HEK293 (cell line): ENCODE measurements around the gene FAM120A.

ENCODE experiments used
- CTCF ChIA-PET: fragments of 350-600 bp; formaldehyde crosslinking; extraction: SDS; loops from one replicate; lab custom pipeline; 2021; ENCODE audit warnings: antibody characterized with exemption; lab: Yijun Ruan, JAX
- POLR2A ChIA-PET: fragments of 300-600 bp; formaldehyde crosslinking; extraction: SDS; loops from one replicate; lab custom pipeline; 2020; ENCODE audit warnings: antibody characterized with exemption, inconsistent platforms; lab: Yijun Ruan, JAX
- H3K27ac ChIP-seq: fragments of 200-500 bp; sonication (Bioruptor generic); 2 replicates; pipeline ENCODE4 v1.5.1; 2014; ENCODE audit warnings: low read depth, low read length, control low read depth, inconsistent platforms; ENCODE audit errors: extremely low read depth
- H3K36me3 ChIP-seq, 2 experiments: fragments of 200-500 bp in 1 of 2; sonication (Bioruptor generic) in 1 of 2; 1 replicate in 1 of 2; 2 replicates in 1 of 2; pipeline ENCODE4 v1.5.1; 2014 to 2017; ENCODE audit warnings: inconsistent platforms in 2 of 2, low read length in 2 of 2; ENCODE audit not compliant: control insufficient read depth in 2 of 2, insufficient read depth in 1 of 2
- H3K4me1 ChIP-seq: fragments of 200-500 bp; sonication (Bioruptor generic); 2 replicates; pipeline ENCODE4 v1.5.1; 2014; ENCODE audit warnings: mild to moderate bottlenecking, low read length, inconsistent platforms; ENCODE audit not compliant: control insufficient read depth, insufficient read depth
- H3K4me3 ChIP-seq: 2 replicates; pipeline ENCODE4 v1.5.1; 2011; ENCODE audit warnings: low read depth, mild to moderate bottlenecking, control low read depth, low read length, moderate library complexity
- H3K9me3 ChIP-seq: fragments of 200-500 bp; sonication (Bioruptor generic); 2 replicates; pipeline ENCODE4 v1.5.1; 2014; ENCODE audit warnings: low read depth, low read length, inconsistent platforms; ENCODE audit not compliant: control insufficient read depth, insufficient read depth
- GFI1B ChIP-seq: fragments of 450-650 bp; formaldehyde crosslinking; IDR thresholded peaks from 2 replicates; pipeline ENCODE4 v1.5.1; 2016; ENCODE audit warnings: missing biosample characterization, missing genetic modification characterization
- KLF1 ChIP-seq: fragments of 450-650 bp; formaldehyde crosslinking; IDR thresholded peaks from 2 replicates; pipeline ENCODE4 v1.5.1; 2016; ENCODE audit warnings: missing biosample characterization, missing genetic modification characterization
- SALL2 ChIP-seq: fragments of 450-650 bp; formaldehyde crosslinking; IDR thresholded peaks from 2 replicates; pipeline ENCODE4 v1.5.0; 2017; ENCODE audit warnings: missing biosample characterization, mild to moderate bottlenecking, missing genetic modification characterization, borderline replicate concordance
- ZBTB20 ChIP-seq: fragments of 450-650 bp; formaldehyde crosslinking; IDR thresholded peaks from 2 replicates; pipeline ENCODE4 v1.5.1; 2016; ENCODE audit warnings: missing biosample characterization, missing genetic modification characterization
- ZNF211 ChIP-seq: fragments of 450-650 bp; formaldehyde crosslinking; IDR thresholded peaks from 2 replicates; pipeline ENCODE4 v1.5.1; 2016; ENCODE audit warnings: low read depth, missing biosample characterization, missing genetic modification characterization
- ZNF24 ChIP-seq: fragments of 450-650 bp; formaldehyde crosslinking; IDR thresholded peaks from 2 replicates; pipeline ENCODE4 v1.5.1; 2016; ENCODE audit warnings: missing biosample characterization, missing genetic modification characterization
- ZNF391 ChIP-seq: fragments of 450-650 bp; formaldehyde crosslinking; IDR thresholded peaks from 2 replicates; pipeline ENCODE4 v1.5.1; 2016; ENCODE audit warnings: low read depth, missing biosample characterization, missing genetic modification characterization, borderline replicate concordance
- ZNF416 ChIP-seq: fragments of 450-650 bp; formaldehyde crosslinking; IDR thresholded peaks from 2 replicates; pipeline ENCODE4 v1.5.1; 2016; ENCODE audit warnings: missing biosample characterization, missing genetic modification characterization
- ZNF530 ChIP-seq: fragments of 450-650 bp; formaldehyde crosslinking; IDR thresholded peaks from 2 replicates; pipeline ENCODE4 v1.5.1; 2016; ENCODE audit warnings: low read depth, missing biosample characterization, missing genetic modification characterization
- ZNF585B ChIP-seq: fragments of 450-650 bp; formaldehyde crosslinking; IDR thresholded peaks from 2 replicates; pipeline ENCODE4 v1.5.1; 2016; ENCODE audit warnings: missing biosample characterization, missing genetic modification characterization
- ZXDB ChIP-seq: fragments of 450-650 bp; formaldehyde crosslinking; IDR thresholded peaks from 2 replicates; pipeline ENCODE4 v1.5.1; 2016; ENCODE audit warnings: missing biosample characterization, missing genetic modification characterization
- TF ChIP-seq, protein P1 (sequence below): fragments of 450-650 bp; formaldehyde crosslinking; IDR thresholded peaks from 2 replicates; pipeline ENCODE4 v1.5.1; 2016; ENCODE audit warnings: missing biosample characterization, missing genetic modification characterization, borderline replicate concordance
- TF ChIP-seq, protein P2 (sequence below): fragments of 450-650 bp; formaldehyde crosslinking; IDR thresholded peaks from 2 replicates; pipeline ENCODE4 v1.5.1; 2017; ENCODE audit warnings: missing biosample characterization, mild to moderate bottlenecking, missing genetic modification characterization, moderate library complexity
- TF ChIP-seq, protein P3 (sequence below): fragments of 450-650 bp; formaldehyde crosslinking; IDR thresholded peaks from 2 replicates; pipeline ENCODE4 v1.5.1; 2016; ENCODE audit warnings: missing biosample characterization, missing genetic modification characterization
- TF ChIP-seq, protein P4 (sequence below): fragments of 450-650 bp; formaldehyde crosslinking; IDR thresholded peaks from 2 replicates; pipeline ENCODE4 v1.5.1; 2016; ENCODE audit warnings: missing biosample characterization, missing genetic modification characterization
- TF ChIP-seq, protein P5 (sequence below): fragments of 450-650 bp; IDR thresholded peaks from 2 replicates; pipeline ENCODE4 v1.5.1; 2018; ENCODE audit warnings: missing biosample characterization, mild to moderate bottlenecking, missing genetic modification characterization

The FAM120A gene

DNA sequence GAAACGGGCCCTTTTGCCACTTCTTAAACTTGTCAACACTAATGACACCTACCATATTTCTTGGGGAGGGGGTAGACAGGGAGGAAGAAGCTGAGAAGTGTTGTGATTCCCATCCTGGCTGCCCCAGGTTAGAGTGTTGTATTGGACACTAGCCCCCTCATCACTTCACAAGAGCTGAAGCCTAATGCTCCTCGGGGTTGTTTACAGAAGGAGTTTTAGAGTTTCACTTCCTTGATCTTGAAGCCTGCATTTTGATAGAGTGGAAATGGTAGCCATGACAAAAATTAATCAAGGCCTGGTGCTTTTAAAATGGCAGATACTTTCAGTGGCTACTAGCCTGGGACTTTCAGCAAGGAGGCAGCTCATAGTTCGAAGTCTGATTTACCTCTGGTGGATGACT lies 12.9 kb downstream of the FAM120A start:
- no peak for TF ChIP-seq GFI1B (tag by site-specific recombination)
- TF ChIP-seq, protein P1, sequence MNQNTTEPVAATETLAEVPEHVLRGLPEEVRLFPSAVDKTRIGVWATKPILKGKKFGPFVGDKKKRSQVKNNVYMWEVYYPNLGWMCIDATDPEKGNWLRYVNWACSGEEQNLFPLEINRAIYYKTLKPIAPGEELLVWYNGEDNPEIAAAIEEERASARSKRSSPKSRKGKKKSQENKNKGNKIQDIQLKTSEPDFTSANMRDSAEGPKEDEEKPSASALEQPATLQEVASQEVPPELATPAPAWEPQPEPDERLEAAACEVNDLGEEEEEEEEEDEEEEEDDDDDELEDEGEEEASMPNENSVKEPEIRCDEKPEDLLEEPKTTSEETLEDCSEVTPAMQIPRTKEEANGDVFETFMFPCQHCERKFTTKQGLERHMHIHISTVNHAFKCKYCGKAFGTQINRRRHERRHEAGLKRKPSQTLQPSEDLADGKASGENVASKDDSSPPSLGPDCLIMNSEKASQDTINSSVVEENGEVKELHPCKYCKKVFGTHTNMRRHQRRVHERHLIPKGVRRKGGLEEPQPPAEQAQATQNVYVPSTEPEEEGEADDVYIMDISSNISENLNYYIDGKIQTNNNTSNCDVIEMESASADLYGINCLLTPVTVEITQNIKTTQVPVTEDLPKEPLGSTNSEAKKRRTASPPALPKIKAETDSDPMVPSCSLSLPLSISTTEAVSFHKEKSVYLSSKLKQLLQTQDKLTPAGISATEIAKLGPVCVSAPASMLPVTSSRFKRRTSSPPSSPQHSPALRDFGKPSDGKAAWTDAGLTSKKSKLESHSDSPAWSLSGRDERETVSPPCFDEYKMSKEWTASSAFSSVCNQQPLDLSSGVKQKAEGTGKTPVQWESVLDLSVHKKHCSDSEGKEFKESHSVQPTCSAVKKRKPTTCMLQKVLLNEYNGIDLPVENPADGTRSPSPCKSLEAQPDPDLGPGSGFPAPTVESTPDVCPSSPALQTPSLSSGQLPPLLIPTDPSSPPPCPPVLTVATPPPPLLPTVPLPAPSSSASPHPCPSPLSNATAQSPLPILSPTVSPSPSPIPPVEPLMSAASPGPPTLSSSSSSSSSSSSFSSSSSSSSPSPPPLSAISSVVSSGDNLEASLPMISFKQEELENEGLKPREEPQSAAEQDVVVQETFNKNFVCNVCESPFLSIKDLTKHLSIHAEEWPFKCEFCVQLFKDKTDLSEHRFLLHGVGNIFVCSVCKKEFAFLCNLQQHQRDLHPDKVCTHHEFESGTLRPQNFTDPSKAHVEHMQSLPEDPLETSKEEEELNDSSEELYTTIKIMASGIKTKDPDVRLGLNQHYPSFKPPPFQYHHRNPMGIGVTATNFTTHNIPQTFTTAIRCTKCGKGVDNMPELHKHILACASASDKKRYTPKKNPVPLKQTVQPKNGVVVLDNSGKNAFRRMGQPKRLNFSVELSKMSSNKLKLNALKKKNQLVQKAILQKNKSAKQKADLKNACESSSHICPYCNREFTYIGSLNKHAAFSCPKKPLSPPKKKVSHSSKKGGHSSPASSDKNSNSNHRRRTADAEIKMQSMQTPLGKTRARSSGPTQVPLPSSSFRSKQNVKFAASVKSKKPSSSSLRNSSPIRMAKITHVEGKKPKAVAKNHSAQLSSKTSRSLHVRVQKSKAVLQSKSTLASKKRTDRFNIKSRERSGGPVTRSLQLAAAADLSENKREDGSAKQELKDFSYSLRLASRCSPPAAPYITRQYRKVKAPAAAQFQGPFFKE, result no peak
- TF ChIP-seq, protein P2, sequence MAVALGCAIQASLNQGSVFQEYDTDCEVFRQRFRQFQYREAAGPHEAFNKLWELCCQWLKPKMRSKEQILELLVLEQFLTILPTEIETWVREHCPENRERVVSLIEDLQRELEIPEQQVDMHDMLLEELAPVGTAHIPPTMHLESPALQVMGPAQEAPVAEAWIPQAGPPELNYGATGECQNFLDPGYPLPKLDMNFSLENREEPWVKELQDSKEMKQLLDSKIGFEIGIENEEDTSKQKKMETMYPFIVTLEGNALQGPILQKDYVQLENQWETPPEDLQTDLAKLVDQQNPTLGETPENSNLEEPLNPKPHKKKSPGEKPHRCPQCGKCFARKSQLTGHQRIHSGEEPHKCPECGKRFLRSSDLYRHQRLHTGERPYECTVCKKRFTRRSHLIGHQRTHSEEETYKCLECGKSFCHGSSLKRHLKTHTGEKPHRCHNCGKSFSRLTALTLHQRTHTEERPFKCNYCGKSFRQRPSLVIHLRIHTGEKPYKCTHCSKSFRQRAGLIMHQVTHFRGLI (tag by site-specific recombination), result no peak
- no peak for TF ChIP-seq SALL2 (tag by site-specific recombination)
- TF ChIP-seq ZNF391 (tag by site-specific recombination), result no peak
- TF ChIP-seq KLF1, result no peak
- no peak for TF ChIP-seq ZNF24 (tag by site-specific recombination)
- TF ChIP-seq, protein P3, sequence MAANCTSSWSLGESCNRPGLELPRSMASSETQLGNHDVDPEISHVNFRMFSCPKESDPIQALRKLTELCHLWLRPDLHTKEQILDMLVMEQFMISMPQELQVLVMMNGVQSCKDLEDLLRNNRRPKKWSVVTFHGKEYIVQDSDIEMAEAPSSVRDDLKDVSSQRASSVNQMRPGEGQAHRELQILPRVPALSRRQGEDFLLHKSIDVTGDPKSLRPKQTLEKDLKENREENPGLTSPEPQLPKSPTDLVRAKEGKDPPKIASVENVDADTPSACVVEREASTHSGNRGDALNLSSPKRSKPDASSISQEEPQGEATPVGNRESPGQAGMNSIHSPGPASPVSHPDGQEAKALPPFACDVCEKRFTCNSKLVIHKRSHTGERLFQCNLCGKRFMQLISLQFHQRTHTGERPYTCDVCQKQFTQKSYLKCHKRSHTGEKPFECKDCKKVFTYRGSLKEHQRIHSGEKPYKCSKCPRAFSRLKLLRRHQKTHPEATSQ (tag by site-specific recombination), result no peak
- no peak for TF ChIP-seq ZXDB (tag by site-specific recombination)
- TF ChIP-seq ZNF530, result no peak
- TF ChIP-seq, protein P4, sequence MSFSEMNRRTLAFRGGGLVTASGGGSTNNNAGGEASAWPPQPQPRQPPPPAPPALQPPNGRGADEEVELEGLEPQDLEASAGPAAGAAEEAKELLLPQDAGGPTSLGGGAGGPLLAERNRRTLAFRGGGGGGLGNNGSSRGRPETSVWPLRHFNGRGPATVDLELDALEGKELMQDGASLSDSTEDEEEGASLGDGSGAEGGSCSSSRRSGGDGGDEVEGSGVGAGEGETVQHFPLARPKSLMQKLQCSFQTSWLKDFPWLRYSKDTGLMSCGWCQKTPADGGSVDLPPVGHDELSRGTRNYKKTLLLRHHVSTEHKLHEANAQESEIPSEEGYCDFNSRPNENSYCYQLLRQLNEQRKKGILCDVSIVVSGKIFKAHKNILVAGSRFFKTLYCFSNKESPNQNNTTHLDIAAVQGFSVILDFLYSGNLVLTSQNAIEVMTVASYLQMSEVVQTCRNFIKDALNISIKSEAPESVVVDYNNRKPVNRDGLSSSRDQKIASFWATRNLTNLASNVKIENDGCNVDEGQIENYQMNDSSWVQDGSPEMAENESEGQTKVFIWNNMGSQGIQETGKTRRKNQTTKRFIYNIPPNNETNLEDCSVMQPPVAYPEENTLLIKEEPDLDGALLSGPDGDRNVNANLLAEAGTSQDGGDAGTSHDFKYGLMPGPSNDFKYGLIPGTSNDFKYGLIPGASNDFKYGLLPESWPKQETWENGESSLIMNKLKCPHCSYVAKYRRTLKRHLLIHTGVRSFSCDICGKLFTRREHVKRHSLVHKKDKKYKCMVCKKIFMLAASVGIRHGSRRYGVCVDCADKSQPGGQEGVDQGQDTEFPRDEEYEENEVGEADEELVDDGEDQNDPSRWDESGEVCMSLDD (tag by site-specific recombination), result no peak
- no peak for TF ChIP-seq ZBTB20
- TF ChIP-seq, protein P5, sequence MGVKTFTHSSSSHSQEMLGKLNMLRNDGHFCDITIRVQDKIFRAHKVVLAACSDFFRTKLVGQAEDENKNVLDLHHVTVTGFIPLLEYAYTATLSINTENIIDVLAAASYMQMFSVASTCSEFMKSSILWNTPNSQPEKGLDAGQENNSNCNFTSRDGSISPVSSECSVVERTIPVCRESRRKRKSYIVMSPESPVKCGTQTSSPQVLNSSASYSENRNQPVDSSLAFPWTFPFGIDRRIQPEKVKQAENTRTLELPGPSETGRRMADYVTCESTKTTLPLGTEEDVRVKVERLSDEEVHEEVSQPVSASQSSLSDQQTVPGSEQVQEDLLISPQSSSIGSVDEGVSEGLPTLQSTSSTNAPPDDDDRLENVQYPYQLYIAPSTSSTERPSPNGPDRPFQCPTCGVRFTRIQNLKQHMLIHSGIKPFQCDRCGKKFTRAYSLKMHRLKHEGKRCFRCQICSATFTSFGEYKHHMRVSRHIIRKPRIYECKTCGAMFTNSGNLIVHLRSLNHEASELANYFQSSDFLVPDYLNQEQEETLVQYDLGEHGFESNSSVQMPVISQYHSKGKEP (tag by site-specific recombination), result no peak
- TF ChIP-seq ZNF416 (tag by site-specific recombination), result no peak
- no peak for TF ChIP-seq ZNF211
- TF ChIP-seq ZNF585B (tag by site-specific recombination), result no peak
- Histone ChIP-seq H3K4me1 (peaks cover 41% of the 10 kb centered on the region), H3K4me3 (no peak overlapping the region), H3K9me3 (no peaks in the 10 kb centered on the region), H3K27ac (no peak overlapping the region), H3K36me3 (no peaks in the 10 kb centered on the region)
- ChIA-PET POLR2A (interaction anchor here (1.4 kb wide), 1 partner anchor 12 kb away, joined by 3 read pairs; no protein-coding TSS in a partner anchor), CTCF (no interaction called here)
